Aorta (tissue), 5 donors: ENCODE results near the gene ERFE. TPM values are rescaled to one million over a fixed set of nuclear protein-coding genes. Genes with fewer than 3 reads are reported as not detected.

Experiments used
- ATAC-seq: fragments of 200-7000 bp; cut with Tn5 transposase; one replicate; pipeline ENCODE4 v1.9.1; 2022; ENCODE audit warnings: moderate library complexity; ENCODE audit not compliant: low FRiP score
- DNase-seq, 2 donors: peaks; one replicate each; pipeline ENCODE4 v3.0.0-alpha.2; 2020
- H3K27ac ChIP-seq, 2 donors: one replicate each; pipeline ENCODE4 v1.5.1; 2013; ENCODE audit warnings: low read length in 2 of 2, mild to moderate bottlenecking in 2 of 2, moderate library complexity in 2 of 2, control low read depth in 1 of 2, inconsistent platforms in 1 of 2, low read depth in 1 of 2
- H3K27me3 ChIP-seq, 2 donors: one replicate each; pipeline ENCODE4 v1.6.1; 2013; ENCODE audit warnings: control low read depth in 1 of 2, low read length in 1 of 2, mild to moderate bottlenecking in 1 of 2, moderate library complexity in 1 of 2; ENCODE audit not compliant: insufficient read depth in 2 of 2, control insufficient read depth in 1 of 2
- H3K36me3 ChIP-seq, 2 donors: one replicate each; pipeline ENCODE4 v1.6.1; 2013; ENCODE audit warnings: control low read depth in 1 of 2, low read length in 1 of 2, mild to moderate bottlenecking in 1 of 2; ENCODE audit not compliant: insufficient read depth in 2 of 2, control insufficient read depth in 1 of 2
- H3K4me1 ChIP-seq, 2 donors: one replicate each; pipeline ENCODE4 v1.6.1; 2013; ENCODE audit warnings: low read length in 2 of 2, control low read depth in 1 of 2, mild to moderate bottlenecking in 1 of 2, moderate library complexity in 1 of 2; ENCODE audit not compliant: insufficient read depth in 2 of 2, control insufficient read depth in 1 of 2
- H3K4me3 ChIP-seq, 2 donors: one replicate each; pipeline ENCODE4 v1.5.1; 2013; ENCODE audit warnings: low read length in 2 of 2, control low read depth in 1 of 2, mild to moderate bottlenecking in 1 of 2
- H3K9me3 ChIP-seq: one replicate; pipeline ENCODE4 v1.6.1; 2013; ENCODE audit warnings: mild to moderate bottlenecking, low read length; ENCODE audit not compliant: control insufficient read depth
- WGBS, 2 donors: extraction: QIAGEN DNeasy Blood & Tissue Kit; methylation state at CpG; one replicate each; pipeline ENCODE4 v1.1.7; 2013; 5-methylcytosine and 5-hydroxymethylcytosine counted together
- intact Hi-C, 2 donors: fragments of 100-400 bp; cut with DNase I; formaldehyde crosslinking; loops; one replicate each; pipeline versions ENCODE4 v1.14.2 to v1.15.0; 2022
- polyA plus RNA-seq, 2 donors: library from polyadenylated mRNA; stranded (reverse); fragments of 200-250 nt; gene quantifications; one replicate each; pipeline ENCODE4 v1.2.3, GENCODE V29; 2013
- total RNA-seq, 2 donors: library from RNA; stranded (reverse); fragmentation: NEBNext Ultra II Directional; extraction: Animal tissue kit (Norgen Biotek cat#: 25700); gene quantifications; one replicate each; pipeline ENCODE4 v1.2.1, GENCODE V29; 2021
- donor health status: healthy with polysubstance abuse.
- donor health status: Bipolar disorder and iron deficiency.
- donor health status: DM: no; HTN: no; CAD: no.
- donor health status: DM: no; HTN: no; CAD: no.
- donor health status: DM: yes; HTN: yes; CAD: no.

Gene ERFE
- total and polyA plus RNA-seq, 4 donors: 0.96 to 2.8 (median 2.5) TPM; not detected in 1

GRCh38 chr2:238130696-238131628 lies 27.8 kb upstream of the ERFE start:
- Histone ChIP-seq H3K27me3 (no peaks in the 10 kb centered on the region), H3K27ac (no peak overlapping the region), H3K36me3 (no peaks in the 10 kb centered on the region), H3K4me1 (no peaks in the 10 kb centered on the region), H3K9me3 (no peaks in the 10 kb centered on the region), H3K4me3 (no peak overlapping the region)
- intact Hi-C loops: no loop called here
- WGBS, 2 donors: 93 to 94% methylated on average over 63 to 68 of the region's 68 CpGs
- peak in 1 of 2 donors; percentile 72 for DNase-seq
- ATAC-seq: no peak

- intact Hi-C loops: no loop called here
- WGBS, 2 donors: 93 to 95% methylated on average over 14 of the region's 14 CpGs
Measured at GRCh38 chr2:238131761-238132462, 26.9 kb upstream of the ERFE start.

DNA sequence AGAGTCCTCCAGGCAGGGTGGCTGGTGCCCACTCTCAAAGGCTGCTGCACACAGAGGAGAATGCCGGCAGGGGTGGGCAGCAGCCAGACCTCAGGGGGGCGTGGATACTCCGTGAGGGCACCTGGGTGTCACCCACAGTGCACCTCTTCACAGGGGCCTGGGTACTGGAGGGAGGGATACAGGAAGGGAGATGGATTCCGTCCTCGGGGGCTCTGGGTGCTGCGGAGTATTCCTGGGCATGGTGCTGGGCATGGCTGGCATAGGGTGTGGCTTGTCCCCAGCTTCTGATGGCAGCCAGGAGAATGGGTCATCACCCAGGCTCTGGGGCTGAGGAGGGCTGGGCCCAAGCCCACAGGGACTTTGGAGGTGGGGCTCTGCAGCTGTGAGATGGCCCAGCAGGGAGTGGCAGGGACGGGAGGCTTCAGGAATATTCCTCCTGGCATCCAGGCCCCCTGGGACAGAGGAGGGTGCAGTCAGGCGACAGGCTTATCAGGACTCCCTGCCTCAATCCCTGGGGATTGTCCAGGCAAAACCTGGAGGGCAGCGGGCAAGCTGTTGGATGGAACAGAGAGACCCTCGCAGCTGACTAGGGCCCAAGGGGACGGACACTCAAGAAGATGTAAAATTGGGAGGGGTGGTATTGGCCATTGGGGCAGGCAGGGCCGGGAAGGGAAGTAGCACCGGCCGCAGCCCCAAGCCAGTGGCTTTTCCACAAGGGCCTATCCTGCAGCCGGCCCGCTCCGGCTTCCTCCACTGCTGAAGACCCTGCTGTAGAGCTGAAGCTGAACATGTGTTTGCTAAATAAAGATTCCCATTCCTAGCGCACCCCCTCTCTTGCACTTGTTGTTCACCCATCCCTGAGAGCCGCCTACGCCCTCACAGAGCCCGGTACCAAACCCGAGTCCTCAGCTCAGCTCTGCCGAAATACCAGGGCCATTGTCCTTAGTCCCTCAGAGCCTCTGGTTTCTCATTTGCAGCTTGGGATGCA lies 26.0 kb upstream of the ERFE start:
- Histone ChIP-seq H3K27me3 (no peaks in the 10 kb centered on the region), H3K36me3 (no peaks in the 10 kb centered on the region), H3K4me1 (no peaks in the 10 kb centered on the region), H3K27ac (no peak overlapping the region), H3K4me3 (no peak overlapping the region), H3K9me3 (no peaks in the 10 kb centered on the region)
- intact Hi-C loops: no loop called here
- peak; percentile 26 to 59 for DNase-seq
- 93% methylated on average over 23 of the region's 23 CpGs for WGBS, 2 donors
- ATAC-seq: no peak

More at GRCh38 chr2:238131761-238132462, 26.9 kb upstream of the ERFE start:
- H3K9me3 ChIP-seq: no peaks in the 10 kb centered on the region
- no peaks in the 10 kb centered on the region for H3K4me1 ChIP-seq
- DNase-seq (peak; percentile 21 to 64), ATAC-seq (no peak)
- H3K27me3 ChIP-seq: no peaks in the 10 kb centered on the region
- no peaks in the 10 kb centered on the region for H3K36me3 ChIP-seq
- H3K27ac ChIP-seq: no peak overlapping the region
- no peak overlapping the region for H3K4me3 ChIP-seq

- 75 to 81% methylated on average over 14 of the region's 14 CpGs for WGBS, 2 donors
- no peaks in the 10 kb centered on the region for H3K9me3 ChIP-seq
- intact Hi-C loops: no loop called here
- H3K27ac ChIP-seq: no peak overlapping the region
- H3K4me3 ChIP-seq: no peak overlapping the region
- ATAC-seq (no peak), DNase-seq (peak in 1 of 2 donors; percentile 66)
- H3K4me1 ChIP-seq: no peaks in the 10 kb centered on the region
- H3K36me3 ChIP-seq: no peaks in the 10 kb centered on the region
- no peaks in the 10 kb centered on the region for H3K27me3 ChIP-seq
Measured at GRCh38 chr2:238133499-238134392, 25.0 kb upstream of the ERFE start.

GRCh38 chr2:238134393-238134785 lies 24.4 kb upstream of the ERFE start:
- intact Hi-C loops: no loop called here
- H3K4me3 ChIP-seq: no peak overlapping the region
- WGBS, 2 donors: 95 to 97% methylated on average over 11 of the region's 11 CpGs
- no peaks in the 10 kb centered on the region for H3K27me3 ChIP-seq
- no peaks in the 10 kb centered on the region for H3K4me1 ChIP-seq
- H3K9me3 ChIP-seq: no peaks in the 10 kb centered on the region
- DNase-seq: peak in 1 of 2 donors; percentile 37
- H3K36me3 ChIP-seq: no peaks in the 10 kb centered on the region
- H3K27ac ChIP-seq: no peak overlapping the region
- no peak for ATAC-seq

GRCh38 chr2:238135601-238136150 lies 23.1 kb upstream of the ERFE start:
- H3K27me3 ChIP-seq: no peaks in the 10 kb centered on the region
- H3K36me3 ChIP-seq: no peaks in the 10 kb centered on the region
- WGBS, 2 donors: 91 to 92% methylated on average over 15 of the region's 15 CpGs
- no peaks in the 10 kb centered on the region for H3K9me3 ChIP-seq
- peak in 1 of 2 donors; percentile 62 for DNase-seq
- intact Hi-C loops: loop anchor here in 1 of 2 donors (5.0 kb wide), 1 partner anchor 73 kb away; the partner anchor contains the start of gene SCLY
- no peaks in the 10 kb centered on the region for H3K4me1 ChIP-seq
- H3K27ac ChIP-seq: no peak overlapping the region
- no peak for ATAC-seq
- H3K4me3 ChIP-seq: no peak overlapping the region

- DNase-seq: peak; percentile 66 to 78
- intact Hi-C loops: loop anchor here in 1 of 2 donors (5.0 kb wide), 1 partner anchor 75 kb away; the partner anchor contains the start of gene SCLY
- WGBS, 2 donors: 75 to 77% methylated on average over 14 of the region's 14 CpGs
Measured at GRCh38 chr2:238136820-238137537, 21.8 kb upstream of the ERFE start.

More at GRCh38 chr2:238136820-238137537, 21.8 kb upstream of the ERFE start:
- Histone ChIP-seq H3K4me1 (no peaks in the 10 kb centered on the region), H3K27ac (no peak overlapping the region), H3K9me3 (no peaks in the 10 kb centered on the region), H3K36me3 (no peaks in the 10 kb centered on the region), H3K27me3 (no peaks in the 10 kb centered on the region), H3K4me3 (no peak overlapping the region)
- ATAC-seq: no peak
